CD4-positive, alpha-beta T cell treated with Interleukin-4 for 1 hour (primary cell): ENCODE results near the gene FAT2.

Experiments used
- DNase-seq, 2 donors: peaks; one replicate each; pipeline ENCODE4 v3.0.0-alpha.2; 2020 to 2022

The FAT2 gene

GRCh38 chr5:151591144-151591819 lies at the start of gene FAT2:
TSS of gene FAT2 (minus strand) at chr5:151591331. CDS start at chr5:151568931, 22,400 bp downstream.
- DNase-seq = no peak

- no peak for DNase-seq
These were observed 47.5 kb upstream of the FAT2 start for GRCh38 chr5:151638619-151639018.

GRCh38 chr5:151637676-151638075 lies 46.5 kb upstream of the FAT2 start:
- no peak for DNase-seq

- DNase-seq = no peak
These were observed 42.8 kb upstream of the FAT2 start for GRCh38 chr5:151633892-151634291.

GRCh38 chr5:151632941-151633340 lies 41.8 kb upstream of the FAT2 start:
- DNase-seq = no peak

- DNase-seq = no peak
These were observed 41.4 kb upstream of the FAT2 start for GRCh38 chr5:151632524-151632923.

- no peak for DNase-seq
These were observed 40.8 kb upstream of the FAT2 start for GRCh38 chr5:151631941-151632340.

- DNase-seq = no peak
These were observed 39.0 kb upstream of the FAT2 start for GRCh38 chr5:151630088-151630487.

- DNase-seq = no peak
These were observed 37.1 kb upstream of the FAT2 start for GRCh38 chr5:151628112-151628823.

- DNase-seq = no peak
These were observed 36.5 kb upstream of the FAT2 start for GRCh38 chr5:151627650-151628049.

GRCh38 chr5:151625285-151625684 lies 34.2 kb upstream of the FAT2 start:
- DNase-seq = no peak

GRCh38 chr5:151624476-151624875 lies 33.3 kb upstream of the FAT2 start:
- DNase-seq = no peak

- no peak for DNase-seq
These were observed 31.4 kb upstream of the FAT2 start for GRCh38 chr5:151622367-151623088.

- DNase-seq = no peak
These were observed 29.3 kb upstream of the FAT2 start for GRCh38 chr5:151620461-151620840.

- DNase-seq = no peak
These were observed 28.8 kb upstream of the FAT2 start for GRCh38 chr5:151619812-151620460.

- DNase-seq = no peak
These were observed 27.8 kb upstream of the FAT2 start for GRCh38 chr5:151618907-151619306.

GRCh38 chr5:151617841-151618710 lies 26.9 kb upstream of the FAT2 start:
- DNase-seq = no peak

- no peak for DNase-seq
These were observed 26.3 kb upstream of the FAT2 start for GRCh38 chr5:151617383-151617840.

- no peak for DNase-seq
These were observed 24.3 kb upstream of the FAT2 start for GRCh38 chr5:151615431-151615830.

- DNase-seq = no peak
These were observed 23.4 kb upstream of the FAT2 start for GRCh38 chr5:151614565-151614964.

- peak; percentile 21 to 57 for DNase-seq
These were observed 21.7 kb upstream of the FAT2 start for GRCh38 chr5:151612689-151613427.
